Muscle layer of duodenum (tissue), 2 donors: ENCODE results near the gene DENND5B.
"Not testable (repeated sequence)": the region's sequence is repeated elsewhere in the genome, so short reads cannot be mapped to it uniquely, and the experiment has no call there.

ENCODE experiments used
- H3K27ac ChIP-seq: one replicate; pipeline ENCODE4 v1.7.0; 2013; ENCODE audit warnings: mild to moderate bottlenecking, low read length
- H3K27me3 ChIP-seq: one replicate; pipeline ENCODE4 v1.7.0; 2013; ENCODE audit warnings: low read depth, mild to moderate bottlenecking, control low read depth, low read length
- H3K36me3 ChIP-seq, 2 donors: one replicate each; pipeline ENCODE4 v1.7.0; 2013; ENCODE audit warnings: low read length in 2 of 2, control low read depth in 1 of 2, mild to moderate bottlenecking in 1 of 2; ENCODE audit not compliant: insufficient read depth in 2 of 2, control insufficient read depth in 1 of 2
- H3K4me1 ChIP-seq, 2 donors: one replicate each; pipeline ENCODE4 v1.7.0; 2013; ENCODE audit warnings: low read length in 2 of 2, mild to moderate bottlenecking in 2 of 2, control low read depth in 1 of 2, moderate library complexity in 1 of 2; ENCODE audit not compliant: insufficient read depth in 2 of 2, control insufficient read depth in 1 of 2
- H3K4me3 ChIP-seq, 2 donors: one replicate each; pipeline ENCODE4 v1.7.0; 2013; ENCODE audit warnings: low read length in 2 of 2, low read depth in 1 of 2, mild to moderate bottlenecking in 1 of 2
- H3K9me3 ChIP-seq, 2 donors: one replicate each; pipeline ENCODE4 v1.7.0; 2013; ENCODE audit warnings: low read length in 2 of 2, control low read depth in 1 of 2, mild to moderate bottlenecking in 1 of 2; ENCODE audit not compliant: control insufficient read depth in 1 of 2
- donor health status: healthy.

The DENND5B gene

DNA sequence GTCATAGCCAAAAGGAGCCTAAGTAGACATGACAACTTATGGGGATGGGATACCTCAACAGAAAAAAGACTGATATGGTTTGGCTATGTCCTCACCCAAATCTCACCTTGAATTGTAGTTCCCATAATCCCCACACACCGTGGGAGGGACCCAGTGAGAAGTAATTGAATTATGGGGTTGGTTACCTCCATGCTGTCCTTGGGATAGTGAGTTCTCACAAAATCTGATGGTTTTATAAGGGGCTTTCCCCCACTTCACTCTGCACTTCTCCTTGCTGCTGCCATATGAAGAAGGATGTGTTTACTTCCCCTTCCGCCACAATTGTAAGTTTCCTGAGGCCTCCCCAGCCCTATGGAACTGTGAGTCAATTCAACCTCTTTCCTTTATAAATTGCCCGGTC is 89.9 kb downstream of the DENND5B start:
- H3K36me3 ChIP-seq, H3K27me3 ChIP-seq, H3K4me1 ChIP-seq, H3K27ac ChIP-seq, H3K9me3 ChIP-seq, H3K4me3 ChIP-seq: not testable (repeated sequence)

DNA sequence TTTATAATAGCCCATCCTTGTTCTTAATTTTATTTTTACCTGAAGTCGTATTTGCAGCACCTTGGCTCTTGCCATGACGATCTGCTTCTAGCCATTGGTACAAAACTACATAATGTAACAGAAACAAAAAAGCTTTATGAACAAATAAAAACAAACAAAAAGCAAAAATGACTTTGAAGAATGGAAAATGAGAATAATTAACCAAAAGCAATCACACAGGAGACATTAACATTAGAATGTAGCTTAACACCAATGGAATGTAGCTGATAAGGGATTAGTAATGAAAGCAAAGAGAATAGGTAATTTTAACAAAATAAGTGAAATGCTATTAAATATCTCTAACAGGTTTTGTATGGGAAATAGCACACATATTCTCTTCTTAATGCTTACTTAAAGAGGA is 91.4 kb downstream of the DENND5B start:
- Histone ChIP-seq H3K9me3 (no peaks in the 10 kb centered on the region), H3K27ac (no peak overlapping the region), H3K27me3 (no peaks in the 10 kb centered on the region), H3K36me3 (no peaks in the 10 kb centered on the region), H3K4me3 (no peak overlapping the region), H3K4me1 (peaks cover 4 to 8% of the 10 kb centered on the region in 2 donors)

- H3K36me3 ChIP-seq = no peaks in the 10 kb centered on the region
- H3K9me3 ChIP-seq = no peaks in the 10 kb centered on the region
- no peak overlapping the region for H3K27ac ChIP-seq
- peaks cover 4 to 8% of the 10 kb centered on the region in 2 donors for H3K4me1 ChIP-seq
- no peaks in the 10 kb centered on the region for H3K27me3 ChIP-seq
- H3K4me3 ChIP-seq = no peak overlapping the region
Measured at GRCh38 chr12:31498424-31498823, 92.5 kb downstream of the DENND5B start.

GRCh38 chr12:31496257-31496656 is 94.7 kb downstream of the DENND5B start:
- Histone ChIP-seq H3K4me1 (peaks cover 10 to 20% of the 10 kb centered on the region in 2 donors), H3K36me3 (no peaks in the 10 kb centered on the region), H3K4me3 (no peak overlapping the region), H3K9me3 (no peaks in the 10 kb centered on the region), H3K27ac (no peak overlapping the region), H3K27me3 (no peaks in the 10 kb centered on the region)

DNA sequence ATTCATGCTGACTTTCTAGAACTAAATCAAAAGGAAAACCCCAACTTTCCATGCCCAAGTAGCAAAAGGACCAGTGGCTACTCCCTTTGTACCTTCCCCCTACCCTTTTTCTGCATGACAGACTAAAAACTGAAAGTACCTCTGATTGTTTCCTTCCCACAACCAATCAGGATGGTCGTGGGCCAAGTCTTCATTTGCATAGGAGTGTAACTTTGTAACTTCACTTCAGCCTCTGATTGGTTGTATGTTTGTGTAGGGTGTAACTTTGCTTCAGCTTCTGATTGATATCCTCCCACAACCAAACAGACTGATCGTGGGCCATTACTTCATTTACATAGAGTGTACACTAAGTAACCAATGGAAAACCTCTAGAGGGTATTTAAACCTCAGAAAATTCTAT is 96.5 kb downstream of the DENND5B start:
- Histone ChIP-seq H3K4me1 (peaks cover 10 to 20% of the 10 kb centered on the region in 2 donors), H3K27ac (no peak overlapping the region), H3K27me3 (no peaks in the 10 kb centered on the region), H3K4me3 (no peak overlapping the region), H3K9me3 (no peaks in the 10 kb centered on the region), H3K36me3 (peaks cover 5 to 7% of the 10 kb centered on the region in 2 donors)

DNA sequence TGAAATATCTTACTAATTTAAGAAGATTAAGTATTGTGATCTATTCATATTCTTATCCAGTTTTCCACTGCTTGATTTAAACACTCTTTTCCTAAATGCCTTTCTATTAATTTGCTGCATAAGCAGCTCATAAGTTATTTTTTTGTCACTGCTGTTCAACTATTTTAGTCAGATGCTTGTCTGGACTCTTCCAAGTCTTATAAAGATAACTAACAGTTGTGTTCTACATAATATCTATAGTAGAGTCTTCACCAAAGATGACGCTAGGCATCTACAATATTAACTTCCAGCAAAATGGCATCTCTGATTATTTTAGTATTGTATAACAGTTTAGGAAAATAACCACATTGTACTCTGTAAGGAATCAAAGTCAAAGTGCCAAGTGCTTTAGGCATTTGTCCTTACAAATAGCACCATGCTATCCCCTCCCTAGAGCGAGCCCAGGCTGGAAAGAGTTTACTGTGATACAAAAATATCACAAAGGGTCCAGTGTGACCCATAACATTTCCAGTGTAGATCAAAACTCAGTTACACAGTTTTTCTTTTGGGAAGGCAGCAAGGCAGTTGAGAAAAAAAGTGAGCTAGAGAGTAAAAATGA is 98.2 kb downstream of the DENND5B start:
- H3K27me3 ChIP-seq = no peaks in the 10 kb centered on the region
- H3K4me1 ChIP-seq = peaks cover 6 to 12% of the 10 kb centered on the region in 2 donors
- H3K4me3 ChIP-seq = no peak overlapping the region
- peaks cover 7% of the 10 kb centered on the region in 2 donors for H3K36me3 ChIP-seq
- H3K9me3 ChIP-seq = no peaks in the 10 kb centered on the region
- H3K27ac ChIP-seq = no peak overlapping the region

DNA sequence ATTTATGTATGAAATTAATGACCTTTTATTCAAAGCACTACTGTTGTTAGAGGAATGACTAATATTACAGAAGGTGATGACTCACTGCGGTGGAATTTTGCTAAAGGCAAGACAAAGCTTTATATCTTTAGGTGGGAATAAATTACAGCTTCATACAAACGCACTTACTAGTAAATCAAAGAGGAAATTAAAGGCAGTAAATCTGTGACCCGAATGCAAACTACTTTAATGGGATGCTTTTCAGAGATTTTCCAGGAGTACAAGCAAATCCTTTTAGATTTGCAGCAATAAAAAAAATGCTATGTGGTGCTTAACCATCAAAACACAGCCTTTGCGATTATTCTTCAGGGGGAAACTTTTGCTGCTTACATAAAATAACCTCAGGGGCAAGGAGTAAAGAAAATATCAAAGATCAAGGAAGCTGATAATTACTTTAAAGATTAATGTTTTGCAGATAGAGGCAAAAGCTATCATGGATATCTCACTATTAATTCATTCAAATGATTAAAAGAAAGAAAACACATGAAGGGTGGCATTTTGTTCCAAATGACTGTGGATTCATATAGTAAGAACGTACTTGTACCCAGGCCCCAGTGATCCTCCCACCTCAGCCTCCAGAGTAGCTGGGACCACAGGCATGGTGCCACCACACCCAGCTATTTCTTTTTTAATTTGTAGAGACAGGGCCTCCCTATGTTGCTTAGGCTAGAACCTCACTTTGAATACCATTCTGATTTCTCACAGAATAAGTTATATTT is 98.9 kb downstream of the DENND5B start:
- Histone ChIP-seq H3K27ac (no peak overlapping the region), H3K36me3 (peaks cover 7% of the 10 kb centered on the region in 2 donors), H3K27me3 (no peaks in the 10 kb centered on the region), H3K4me1 (peaks cover 6 to 12% of the 10 kb centered on the region in 2 donors), H3K9me3 (no peaks in the 10 kb centered on the region), H3K4me3 (no peak overlapping the region)

GRCh38 chr12:31491241-31491794 is 99.6 kb downstream of the DENND5B start:
- no peak overlapping the region for H3K27ac ChIP-seq
- peaks cover 7% of the 10 kb centered on the region in 2 donors for H3K36me3 ChIP-seq
- H3K4me1 ChIP-seq = peaks cover 6 to 12% of the 10 kb centered on the region in 2 donors
- no peaks in the 10 kb centered on the region for H3K27me3 ChIP-seq
- no peaks in the 10 kb centered on the region for H3K9me3 ChIP-seq
- no peak overlapping the region for H3K4me3 ChIP-seq

DNA sequence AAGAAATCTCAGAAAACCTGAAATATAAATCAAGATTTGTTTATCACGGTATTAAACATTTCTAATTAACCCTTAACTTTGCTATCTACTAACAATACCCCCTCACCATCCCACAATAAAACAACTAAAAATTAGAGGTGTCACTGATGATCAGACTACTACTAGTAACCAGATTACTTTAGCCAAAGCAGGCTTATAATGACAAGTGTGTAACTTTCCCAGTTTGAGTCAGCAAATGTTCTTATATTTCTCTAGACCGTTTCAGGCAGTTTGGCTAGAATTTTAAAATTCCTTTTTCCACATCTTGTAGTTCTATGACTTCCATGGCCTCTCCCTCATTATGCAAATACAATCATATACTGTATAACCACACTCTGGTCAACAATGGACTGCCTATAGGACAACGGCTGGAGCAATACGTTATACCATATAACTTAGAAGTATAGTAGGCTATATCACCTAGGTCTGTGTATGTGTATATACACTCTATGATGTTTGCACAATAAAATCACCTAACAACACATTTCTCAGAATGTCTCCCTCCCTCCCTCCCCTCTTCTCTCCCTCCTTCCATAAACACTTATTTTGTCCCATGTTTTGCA is 102.1 kb downstream of the DENND5B start:
- H3K36me3 ChIP-seq = peaks cover 7% of the 10 kb centered on the region in 2 donors
- no peaks in the 10 kb centered on the region for H3K27me3 ChIP-seq
- no peak overlapping the region for H3K4me3 ChIP-seq
- no peak overlapping the region for H3K27ac ChIP-seq
- no peaks in the 10 kb centered on the region for H3K9me3 ChIP-seq
- peaks cover 6 to 12% of the 10 kb centered on the region in 2 donors for H3K4me1 ChIP-seq

GRCh38 chr12:31485571-31485970 is 105.4 kb downstream of the DENND5B start:
- H3K36me3 ChIP-seq = peaks cover 7% of the 10 kb centered on the region in 2 donors
- no peak overlapping the region for H3K27ac ChIP-seq
- no peaks in the 10 kb centered on the region for H3K27me3 ChIP-seq
- no peaks in the 10 kb centered on the region for H3K4me1 ChIP-seq
- no peaks in the 10 kb centered on the region for H3K9me3 ChIP-seq
- H3K4me3 ChIP-seq = no peak overlapping the region

DNA sequence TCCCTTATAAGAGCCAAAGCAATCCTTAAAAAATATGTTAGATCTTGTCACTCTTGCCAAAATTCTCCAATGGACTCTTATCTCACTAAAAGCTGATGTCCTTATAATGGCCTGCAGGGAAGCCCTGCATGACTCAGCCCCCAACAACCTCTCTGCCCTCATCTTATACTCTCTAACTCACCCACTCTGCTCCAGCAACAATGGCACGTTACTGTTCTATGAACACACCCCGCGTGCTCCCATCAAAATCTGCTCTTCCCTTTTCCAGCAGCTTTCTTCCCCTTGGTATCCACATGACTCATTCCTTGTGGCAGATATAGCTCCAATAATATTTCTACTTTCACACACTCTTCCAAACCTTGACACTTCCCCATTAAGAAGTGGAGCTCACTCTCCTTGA is 108.1 kb downstream of the DENND5B start:
- Histone ChIP-seq H3K9me3 (no peaks in the 10 kb centered on the region), H3K27ac (no peak overlapping the region), H3K36me3 (peaks cover 4 to 9% of the 10 kb centered on the region in 2 donors), H3K4me3 (no peak overlapping the region), H3K4me1 (no peaks in the 10 kb centered on the region), H3K27me3 (no peaks in the 10 kb centered on the region)
